Astrocyte (in vitro differentiated cells and primary cell): ENCODE data around the gene MYLK3.

ENCODE experiments used
- CTCF ChIP-seq: IDR thresholded peaks from 2 replicates; pipeline ENCODE4 v1.5.1; 2011; ENCODE audit warnings: low read depth, mild to moderate bottlenecking, inconsistent platforms, low read length, moderate library complexity; ENCODE audit not compliant: insufficient read depth
- EZH2 ChIP-seq: IDR thresholded peaks from 2 replicates; pipeline ENCODE4 v1.6.1; 2012; ENCODE audit warnings: mild to moderate bottlenecking, low read length, inconsistent platforms; ENCODE audit not compliant: insufficient read depth

GRCh38 chr16:46729326-46729995 is 18.7 kb downstream of the MYLK3 start:
- no peak for TF ChIP-seq CTCF
- TF ChIP-seq EZH2: no peak
